ENCODE results near the gene ATP12A. TPM values are rescaled to one million over a fixed set of nuclear protein-coding genes. Genes with fewer than 3 reads are reported as not detected.
"Not testable (repeated sequence)": the region's sequence is repeated elsewhere in the genome, so short reads cannot be mapped to it uniquely, and the experiment has no call there.

ATP12A gene
- total RNA-seq, 1 donor from 2014 or later, result not detected

GRCh38 chr13:24718192-24718965 is 38.2 kb downstream of the ATP12A start:
- DNase-seq (no peak), ATAC-seq (peak; percentile 74)
- intact Hi-C loops (cut with micrococcal nuclease), result no loop called here

- intact Hi-C loops (cut with micrococcal nuclease), result no loop called here
- no peak for DNase-seq
- no peak for ATAC-seq
Measured at GRCh38 chr13:24719139-24719538, 38.9 kb downstream of the ATP12A start.

GRCh38 chr13:24723206-24723605 is 43.0 kb downstream of the ATP12A start:
- no peak for ATAC-seq
- no peak for DNase-seq
- intact Hi-C loops (cut with micrococcal nuclease), result no loop called here

- ATAC-seq, result peak; percentile 18
- DNase-seq, result no peak
- intact Hi-C loops (cut with micrococcal nuclease), result no loop called here
Measured at GRCh38 chr13:24724714-24725113, 44.5 kb downstream of the ATP12A start.

GRCh38 chr13:24725379-24725778 is 45.2 kb downstream of the ATP12A start:
- ATAC-seq (no peak), DNase-seq (no peak)
- intact Hi-C loops (cut with micrococcal nuclease), result no loop called here

- intact Hi-C loops (cut with micrococcal nuclease), result no loop called here
- DNase-seq (peak; percentile 55), ATAC-seq (peak; percentile 94)
Measured at GRCh38 chr13:24727731-24728601, 47.8 kb downstream of the ATP12A start.

GRCh38 chr13:24730873-24731567 is 50.8 kb downstream of the ATP12A start:
- ATAC-seq; intact Hi-C loops (cut with micrococcal nuclease); DNase-seq: not testable (repeated sequence)

GRCh38 chr13:24734950-24735349 is 54.7 kb downstream of the ATP12A start:
- intact Hi-C loops (cut with micrococcal nuclease), result no loop called here
- ATAC-seq, result no peak
- no peak for DNase-seq

- ATAC-seq, result no peak
- DNase-seq, result no peak
- intact Hi-C loops (cut with micrococcal nuclease), result no loop called here
Measured at GRCh38 chr13:24737042-24737441, 56.8 kb downstream of the ATP12A start.

GRCh38 chr13:24738366-24738847 is 58.2 kb downstream of the ATP12A start:
- intact Hi-C loops (cut with micrococcal nuclease), result no loop called here

GRCh38 chr13:24740014-24740890 is 60.0 kb downstream of the ATP12A start:
- DNase-seq (no peak), ATAC-seq (no peak)
- intact Hi-C loops (cut with micrococcal nuclease), result no loop called here

More at GRCh38 chr13:24738366-24738847, 58.2 kb downstream of the ATP12A start:
- no peak for ATAC-seq
- no peak for DNase-seq

- intact Hi-C loops (cut with micrococcal nuclease), result no loop called here
- no peak for DNase-seq
- ATAC-seq, result no peak
Measured at GRCh38 chr13:24741016-24741662, 60.9 kb downstream of the ATP12A start.

GRCh38 chr13:24741791-24742190 is 61.6 kb downstream of the ATP12A start:
- intact Hi-C loops (cut with micrococcal nuclease), result no loop called here
- no peak for ATAC-seq

GRCh38 chr13:24742294-24742693 is 62.1 kb downstream of the ATP12A start:
- DNase-seq, result no peak
- intact Hi-C loops (cut with micrococcal nuclease), result no loop called here
- no peak for ATAC-seq

More at GRCh38 chr13:24741791-24742190, 61.6 kb downstream of the ATP12A start:
- no peak for DNase-seq

GRCh38 chr13:24742977-24743376 is 62.8 kb downstream of the ATP12A start:
- no peak for ATAC-seq
- DNase-seq, result no peak
- intact Hi-C loops (cut with micrococcal nuclease), result no loop called here

GRCh38 chr13:24744247-24744646 is 64.0 kb downstream of the ATP12A start:
- DNase-seq (no peak), ATAC-seq (no peak)
- intact Hi-C loops (cut with micrococcal nuclease), result no loop called here

GRCh38 chr13:24745516-24745860 is 65.3 kb downstream of the ATP12A start:
- no peak for ATAC-seq
- DNase-seq, result no peak
- intact Hi-C loops (cut with micrococcal nuclease), result no loop called here

Measured in left ventricle myocardium superior (tissue), 1 donor.